H9 (cell line): Measurements from ENCODE around the gene RASL10B. TPM values are rescaled to one million over a fixed set of nuclear protein-coding genes. Genes with fewer than 3 reads are reported as not detected.

ENCODE experiments used
- DNase-seq: peaks from one replicate; pipeline ENCODE4 v3.0.0-alpha.2; 2017
- H2AFZ ChIP-seq: one replicate; pipeline ENCODE4 v1.6.1; 2013; ENCODE audit warnings: mild to moderate bottlenecking, low read length, control low read depth, moderate library complexity
- H2AK5ac ChIP-seq: 2 replicates; pipeline ENCODE4 v1.6.1; 2013; ENCODE audit warnings: low read length, control low read depth, mixed read lengths; ENCODE audit not compliant: insufficient read length
- H2BK120ac ChIP-seq: one replicate; pipeline ENCODE4 v1.6.1; 2013; ENCODE audit warnings: low read depth, mild to moderate bottlenecking, low read length, control low read depth, inconsistent platforms; ENCODE audit not compliant: poor library complexity, severe bottlenecking
- H2BK12ac ChIP-seq: 2 replicates; pipeline ENCODE4 v1.6.1; 2013; ENCODE audit warnings: low read length, control low read depth, mixed read lengths, low read depth; ENCODE audit not compliant: insufficient read length
- H2BK15ac ChIP-seq: 2 replicates; pipeline ENCODE4 v1.6.1; 2013; ENCODE audit warnings: low read depth, low read length, control low read depth
- H2BK20ac ChIP-seq: one replicate; pipeline ENCODE4 v1.6.1; 2013; ENCODE audit warnings: low read depth, mild to moderate bottlenecking, low read length, control low read depth, inconsistent platforms; ENCODE audit not compliant: poor library complexity, severe bottlenecking
- H2BK5ac ChIP-seq: 2 replicates; pipeline ENCODE4 v1.6.1; 2013; ENCODE audit warnings: low read length, control low read depth, mixed read lengths; ENCODE audit not compliant: insufficient read length
- H3K14ac ChIP-seq: 2 replicates; pipeline ENCODE4 v1.6.1; 2013; ENCODE audit warnings: low read length, control low read depth; ENCODE audit not compliant: insufficient read depth
- H3K18ac ChIP-seq: 2 replicates; pipeline ENCODE4 v1.6.1; 2013; ENCODE audit warnings: low read depth, mild to moderate bottlenecking, mixed read lengths, low read length, control low read depth; ENCODE audit not compliant: insufficient read length
- H3K23ac ChIP-seq: 2 replicates; pipeline ENCODE4 v1.6.1; 2013; ENCODE audit warnings: low read length, control low read depth, mixed read lengths, low read depth; ENCODE audit not compliant: insufficient read length
- H3K23me2 ChIP-seq: 2 replicates; pipeline ENCODE4 v1.6.1; 2013; ENCODE audit warnings: low read depth, mild to moderate bottlenecking, mixed read lengths, low read length, control low read depth; ENCODE audit not compliant: insufficient read length, poor library complexity, severe bottlenecking
- H3K27ac ChIP-seq: 2 replicates; pipeline ENCODE4 v1.5.1; 2013; ENCODE audit warnings: low read length, control low read depth, mixed read lengths, low read depth; ENCODE audit not compliant: insufficient read length
- H3K27me3 ChIP-seq: 2 replicates; pipeline ENCODE4 v1.6.1; 2013; ENCODE audit warnings: low read length, control low read depth, inconsistent platforms; ENCODE audit not compliant: insufficient read depth
- H3K4ac ChIP-seq: 2 replicates; pipeline ENCODE4 v1.6.1; 2013; ENCODE audit warnings: low read depth, mild to moderate bottlenecking, control low read depth, inconsistent platforms, low read length, moderate library complexity
- H3K4me1 ChIP-seq: 2 replicates; pipeline ENCODE4 v1.6.1; 2013; ENCODE audit warnings: low read length, control low read depth, inconsistent platforms; ENCODE audit not compliant: insufficient read depth
- H3K4me2 ChIP-seq: 2 replicates; pipeline ENCODE4 v1.6.1; 2013; ENCODE audit warnings: low read length, control low read depth, mixed read lengths; ENCODE audit not compliant: insufficient read length, insufficient read depth
- H3K56ac ChIP-seq: 2 replicates; pipeline ENCODE4 v1.6.1; 2013; ENCODE audit warnings: low read depth, mild to moderate bottlenecking, mixed read lengths, low read length, control low read depth; ENCODE audit not compliant: insufficient read length
- H3K79me1 ChIP-seq: 2 replicates; pipeline ENCODE4 v1.6.1; 2013; ENCODE audit warnings: low read depth, mild to moderate bottlenecking, moderate library complexity, low read length, control low read depth, inconsistent platforms; ENCODE audit not compliant: insufficient read depth, poor library complexity, severe bottlenecking
- H3K79me2 ChIP-seq: 2 replicates; pipeline ENCODE4 v1.6.1; 2013; ENCODE audit warnings: low read length, control low read depth, inconsistent platforms; ENCODE audit not compliant: insufficient read depth
- H3K9ac ChIP-seq: 2 replicates; pipeline ENCODE4 v1.6.1; 2013; ENCODE audit warnings: low read length, control low read depth, mixed read lengths; ENCODE audit not compliant: insufficient read length; ENCODE audit errors: extremely low read depth
- H3K9me3 ChIP-seq: one replicate; pipeline ENCODE4 v1.6.1; 2013; ENCODE audit warnings: low read depth, low read length, inconsistent platforms; ENCODE audit not compliant: control insufficient read depth
- H3T11ph ChIP-seq: one replicate; pipeline ENCODE4 v1.6.1; 2013; ENCODE audit warnings: mild to moderate bottlenecking, low read length, control low read depth, inconsistent platforms
- H4K20me1 ChIP-seq: one replicate; pipeline ENCODE4 v1.6.1; 2013; ENCODE audit not compliant: control insufficient read depth, insufficient read length, insufficient read depth
- H4K5ac ChIP-seq: 2 replicates; pipeline ENCODE4 v1.6.1; 2013; ENCODE audit warnings: low read depth, mild to moderate bottlenecking, mixed read lengths, low read length, control low read depth; ENCODE audit not compliant: insufficient read length
- H4K8ac ChIP-seq: replicated peaks from 2 replicates; pipeline ENCODE4 v1.6.1; 2013; ENCODE audit warnings: low read length, control low read depth, mixed read lengths, low read depth; ENCODE audit not compliant: insufficient read length
- H4K91ac ChIP-seq: 2 replicates; pipeline ENCODE4 v1.6.1; 2013; ENCODE audit warnings: low read depth, mild to moderate bottlenecking, moderate library complexity, mixed read lengths, low read length, control low read depth; ENCODE audit not compliant: insufficient read length
- H3K27ac Mint-ChIP-seq, 3 experiments: 2 replicates in 2 of 3; 3 replicates in 1 of 3; pipeline ENCODE4 v1.8.0; 2020 to 2021; ENCODE audit warnings: mixed read lengths in 3 of 3, mild to moderate bottlenecking in 1 of 3, moderate library complexity in 1 of 3
- H3K27me3 Mint-ChIP-seq: 2 replicates; pipeline ENCODE4 v1.8.0; 2021; ENCODE audit warnings: low read depth, mild to moderate bottlenecking, moderate library complexity, mixed read lengths
- H3K36me3 Mint-ChIP-seq, 3 experiments: 2 replicates in 2 of 3; 3 replicates in 1 of 3; pipeline ENCODE4 v1.8.0; 2020 to 2021; ENCODE audit warnings: low read depth in 3 of 3, mixed read lengths in 3 of 3; ENCODE audit not compliant: insufficient read depth in 1 of 3
- H3K4me1 Mint-ChIP-seq, 2 experiments: 2 replicates each; pipeline ENCODE4 v1.8.0; 2020; ENCODE audit warnings: mixed read lengths in 2 of 2
- H3K4me3 Mint-ChIP-seq, 2 experiments: 2 replicates in 1 of 2; 3 replicates in 1 of 2; pipeline ENCODE4 v1.8.0; 2020 to 2021; ENCODE audit warnings: mild to moderate bottlenecking in 2 of 2, mixed read lengths in 2 of 2, moderate library complexity in 1 of 2
- H3K9me3 Mint-ChIP-seq, 2 experiments: 2 replicates in 1 of 2; 3 replicates in 1 of 2; pipeline ENCODE4 v1.8.0; 2020; ENCODE audit warnings: mild to moderate bottlenecking in 2 of 2, mixed read lengths in 2 of 2, moderate library complexity in 1 of 2
- CTCF ChIP-seq: fragments of 200-600 bp; sonication (generic); conservative IDR thresholded peaks from 3 replicates; pipeline ENCODE4 v1.8.0; 2021; ENCODE audit warnings: antibody characterized with exemption, mild to moderate bottlenecking
- WGBS: extraction: QIAGEN DNeasy Blood & Tissue Kit; methylation state at CpG from one replicate; pipeline ENCODE4 v1.1.7; 2013; ENCODE audit warnings: missing lambda C conversion rate, low lambda C conversion rate, mixed read lengths; ENCODE audit not compliant: insufficient read length; ENCODE audit errors: extremely low coverage; 5-methylcytosine and 5-hydroxymethylcytosine counted together
- total RNA-seq: library from RNA; stranded (reverse); gene quantifications from 2 replicates; pipeline ENCODE4 v1.2.1, GENCODE V29; 2021

The RASL10B gene
- total RNA-seq, 1 experiment from 2014 or later, result 15.9 TPM

- Histone ChIP-seq H3K4me2 (peak overlapping the region; percentile 11), H2AK5ac (no peak overlapping the region), H2BK20ac (no peak overlapping the region), H4K8ac (no peak overlapping the region), H3K56ac (no peak overlapping the region), H3K4me1 (no peaks in the 10 kb centered on the region), H2AFZ (no peak overlapping the region), H3K27ac (no peak overlapping the region), H2BK5ac (no peak overlapping the region), H3K79me2 (no peaks in the 10 kb centered on the region), H3K4ac (no peak overlapping the region), H3K14ac (peak overlapping the region; percentile 7; the same call in 1 of the 2 replicates), H2BK12ac (no peak overlapping the region), H3K9ac (no peak overlapping the region), H4K20me1 (no peaks in the 10 kb centered on the region), H3K9me3 (no peaks in the 10 kb centered on the region), H3K23me2 (no peaks in the 10 kb centered on the region), H2BK15ac (no peak overlapping the region), H3K23ac (no peak overlapping the region), H3K18ac (no peak overlapping the region), H3K79me1 (no peaks in the 10 kb centered on the region), H3T11ph (no peak overlapping the region), H3K27me3 (peaks cover 7% of the 10 kb centered on the region; the same call in 1 of the 2 replicates), H2BK120ac (no peak overlapping the region), H4K5ac (no peak overlapping the region), H4K91ac (no peak overlapping the region)
- Mint-ChIP-seq H3K4me1 (peaks cover 20 to 33% of the 10 kb centered on the region in 2 experiments), H3K27me3 (peaks cover 35% of the 10 kb centered on the region), H3K27ac (no peak overlapping the region), H3K36me3 (no peaks in the 10 kb centered on the region), H3K4me3 (peak overlapping the region; percentile 48 to 67; a peak in 3 of 5 replicates), H3K9me3 (no peaks in the 10 kb centered on the region; a peak in 1 of 5 replicates)
- DNase-seq, result peak; percentile 71
- no CpG with 5 or more reads among the region's 35 CpGs for WGBS
- 0 out of 3 replicates have a peak, but pooled peaks have one; percentile 25 for TF ChIP-seq CTCF
Measured at GRCh38 chr17:35749560-35750412, 18.3 kb downstream of the RASL10B start.
